ENCODE results near the gene ZNF169.
A peak's percentile ranks its signal among the peaks of the same experiment; 100 is the strongest.

ZNF169 gene

DNA sequence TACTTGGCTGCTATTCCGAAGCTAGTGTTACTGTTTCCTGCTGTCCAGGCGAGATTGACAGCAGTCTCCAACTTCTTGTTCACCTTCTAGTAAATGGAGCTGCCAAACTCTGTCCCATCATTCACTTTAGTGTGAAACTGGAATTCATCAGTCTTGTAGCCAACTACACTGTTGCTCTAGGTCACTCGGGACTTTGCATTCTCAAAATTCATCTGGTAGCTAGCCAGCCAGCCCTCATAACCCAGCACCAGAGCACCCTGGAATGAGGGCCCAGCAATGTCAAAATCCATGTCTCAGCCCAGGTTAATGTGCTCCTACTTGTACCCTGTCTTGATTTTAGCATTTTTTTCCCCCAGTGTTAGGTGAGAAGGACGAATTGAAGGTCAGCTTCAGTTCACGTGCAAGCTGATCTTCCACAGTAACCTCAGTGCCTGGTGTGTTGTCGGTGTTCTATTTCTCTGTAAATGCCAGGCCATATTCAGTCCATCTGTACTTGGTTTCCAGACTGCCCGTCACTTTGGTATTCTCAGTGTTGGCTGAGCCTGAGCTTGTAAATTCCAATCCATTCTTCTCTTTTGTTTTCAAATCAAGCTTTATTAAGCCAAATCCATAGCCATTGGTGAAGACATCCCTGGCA lies 28.9 kb downstream of the ZNF169 start (continued):
- TF ChIP-seq ZNF362 (tag by site-specific recombination; IDR thresholded peaks at IDR 0.05): no peak
- TF ChIP-seq ZNF10 (tag by site-specific recombination; IDR thresholded peaks at IDR 0.05): no peak

- H3K4me3 ChIP-seq (ENCODE audit: low read depth, low read length): no peak overlapping the region
- TF ChIP-seq, protein P1, sequence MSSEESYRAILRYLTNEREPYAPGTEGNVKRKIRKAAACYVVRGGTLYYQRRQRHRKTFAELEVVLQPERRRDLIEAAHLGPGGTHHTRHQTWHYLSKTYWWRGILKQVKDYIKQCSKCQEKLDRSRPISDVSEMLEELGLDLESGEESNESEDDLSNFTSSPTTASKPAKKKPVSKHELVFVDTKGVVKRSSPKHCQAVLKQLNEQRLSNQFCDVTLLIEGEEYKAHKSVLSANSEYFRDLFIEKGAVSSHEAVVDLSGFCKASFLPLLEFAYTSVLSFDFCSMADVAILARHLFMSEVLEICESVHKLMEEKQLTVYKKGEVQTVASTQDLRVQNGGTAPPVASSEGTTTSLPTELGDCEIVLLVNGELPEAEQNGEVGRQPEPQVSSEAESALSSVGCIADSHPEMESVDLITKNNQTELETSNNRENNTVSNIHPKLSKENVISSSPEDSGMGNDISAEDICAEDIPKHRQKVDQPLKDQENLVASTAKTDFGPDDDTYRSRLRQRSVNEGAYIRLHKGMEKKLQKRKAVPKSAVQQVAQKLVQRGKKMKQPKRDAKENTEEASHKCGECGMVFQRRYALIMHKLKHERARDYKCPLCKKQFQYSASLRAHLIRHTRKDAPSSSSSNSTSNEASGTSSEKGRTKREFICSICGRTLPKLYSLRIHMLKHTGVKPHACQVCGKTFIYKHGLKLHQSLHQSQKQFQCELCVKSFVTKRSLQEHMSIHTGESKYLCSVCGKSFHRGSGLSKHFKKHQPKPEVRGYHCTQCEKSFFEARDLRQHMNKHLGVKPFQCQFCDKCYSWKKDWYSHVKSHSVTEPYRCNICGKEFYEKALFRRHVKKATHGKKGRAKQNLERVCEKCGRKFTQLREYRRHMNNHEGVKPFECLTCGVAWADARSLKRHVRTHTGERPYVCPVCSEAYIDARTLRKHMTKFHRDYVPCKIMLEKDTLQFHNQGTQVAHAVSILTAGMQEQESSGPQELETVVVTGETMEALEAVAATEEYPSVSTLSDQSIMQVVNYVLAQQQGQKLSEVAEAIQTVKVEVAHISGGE (tag by site-specific recombination; conservative IDR thresholded peaks at IDR 0.05; ENCODE audit: low read depth): no peak
- TF ChIP-seq KLF10 (tag by site-specific recombination; IDR thresholded peaks at IDR 0.05) (no peak), ZNF843 (tag by site-specific recombination; IDR thresholded peaks at IDR 0.05) (no peak), ZNF549 (tag by site-specific recombination; IDR thresholded peaks at IDR 0.05) (no peak), ZNF555 (tag by site-specific recombination; conservative IDR thresholded peaks at IDR 0.05) (no peak)
- ChIA-PET CTCF (interaction anchor here (0.7 kb wide), 1 partner anchor 45 kb away, joined by 3 read pairs; no protein-coding TSS in a partner anchor), POLR2A (no interaction called here)
- no peak overlapping the region for H3K27ac ChIP-seq (ENCODE audit: extremely low read depth, low read depth, low read length)
- H3K4me1 ChIP-seq (ENCODE audit: control insufficient read depth, insufficient read depth, low read length): no peaks in the 10 kb centered on the region
- peaks cover 0 to 29% of the 10 kb centered on the region in 2 experiments; a peak in 1 of 3 replicates for H3K36me3 ChIP-seq (ENCODE audit: control insufficient read depth in 2 of 2, insufficient read depth in 1 of 2, low read length in 2 of 2)
- no peaks in the 10 kb centered on the region for H3K9me3 ChIP-seq (ENCODE audit: control insufficient read depth, insufficient read depth, low read depth, low read length)
Measured at GRCh38 chr9:94289691-94290090, 30.6 kb downstream of the ZNF169 start.

- H3K9me3 ChIP-seq (ENCODE audit: control insufficient read depth, insufficient read depth, low read depth, low read length): no peaks in the 10 kb centered on the region
- H3K27ac ChIP-seq (ENCODE audit: extremely low read depth, low read depth, low read length): no peak overlapping the region
Measured at GRCh38 chr9:94298949-94299599, 40.0 kb downstream of the ZNF169 start.

GRCh38 chr9:94300470-94301301 lies 41.6 kb downstream of the ZNF169 start:
- Histone ChIP-seq H3K27ac (ENCODE audit: extremely low read depth, low read depth, low read length) (no peak overlapping the region), H3K9me3 (ENCODE audit: control insufficient read depth, insufficient read depth, low read depth, low read length) (no peaks in the 10 kb centered on the region), H3K4me1 (ENCODE audit: control insufficient read depth, insufficient read depth, low read length) (no peaks in the 10 kb centered on the region), H3K36me3 (ENCODE audit: control insufficient read depth in 2 of 2, insufficient read depth in 1 of 2, low read length in 2 of 2) (no peaks in the 10 kb centered on the region), H3K4me3 (ENCODE audit: low read depth, low read length) (no peak overlapping the region)
- ChIA-PET CTCF (interaction anchor here (0.7 kb wide), 1 partner anchor 13 kb away, joined by 6 read pairs; no protein-coding TSS in a partner anchor), POLR2A (no interaction called here)
- TF ChIP-seq SP3 (tag by site-specific recombination; IDR thresholded peaks at IDR 0.05) (no peak), EGR2 (tag by site-specific recombination; IDR thresholded peaks at IDR 0.05; ENCODE audit: low read depth) (peak; percentile 64), ZNF202 (tag by site-specific recombination; IDR thresholded peaks at IDR 0.05; ENCODE audit: borderline replicate concordance) (no peak), ZSCAN23 (tag by site-specific recombination; IDR thresholded peaks at IDR 0.05) (no peak), ZFHX2 (tag by site-specific recombination; conservative IDR thresholded peaks at IDR 0.05) (peak; percentile 65), ZNF785 (tag by site-specific recombination; IDR thresholded peaks at IDR 0.05) (no peak), GLI2 (tag by site-specific recombination; IDR thresholded peaks at IDR 0.05; ENCODE audit: borderline replicate concordance, low read depth) (no peak)
- TF ChIP-seq, protein P2, sequence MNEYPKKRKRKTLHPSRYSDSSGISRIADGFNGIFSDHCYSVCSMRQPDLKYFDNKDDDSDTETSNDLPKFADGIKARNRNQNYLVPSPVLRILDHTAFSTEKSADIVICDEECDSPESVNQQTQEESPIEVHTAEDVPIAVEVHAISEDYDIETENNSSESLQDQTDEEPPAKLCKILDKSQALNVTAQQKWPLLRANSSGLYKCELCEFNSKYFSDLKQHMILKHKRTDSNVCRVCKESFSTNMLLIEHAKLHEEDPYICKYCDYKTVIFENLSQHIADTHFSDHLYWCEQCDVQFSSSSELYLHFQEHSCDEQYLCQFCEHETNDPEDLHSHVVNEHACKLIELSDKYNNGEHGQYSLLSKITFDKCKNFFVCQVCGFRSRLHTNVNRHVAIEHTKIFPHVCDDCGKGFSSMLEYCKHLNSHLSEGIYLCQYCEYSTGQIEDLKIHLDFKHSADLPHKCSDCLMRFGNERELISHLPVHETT (tag by site-specific recombination; IDR thresholded peaks at IDR 0.05): no peak

More at GRCh38 chr9:94298949-94299599, 40.0 kb downstream of the ZNF169 start:
- CTCF ChIA-PET: interaction anchor here (0.7 kb wide), 1 partner anchor 630 kb away, joined by 3 read pairs; no protein-coding TSS in a partner anchor
- no peaks in the 10 kb centered on the region for H3K4me1 ChIP-seq (ENCODE audit: control insufficient read depth, insufficient read depth, low read length)
- H3K4me3 ChIP-seq (ENCODE audit: low read depth, low read length): no peak overlapping the region
- TF ChIP-seq ZNF112 (tag by site-specific recombination; IDR thresholded peaks at IDR 0.05) (no peak), ZFHX2 (tag by site-specific recombination; conservative IDR thresholded peaks at IDR 0.05) (no peak)
- no peaks in the 10 kb centered on the region for H3K36me3 ChIP-seq (ENCODE audit: control insufficient read depth in 2 of 2, insufficient read depth in 1 of 2, low read length in 2 of 2)
- POLR2A ChIA-PET: no interaction called here

Measured in HEK293 (cell line).